Kidney epithelial cell (primary cell): ENCODE measurements around the gene TRPM3. TPM values are rescaled to one million over a fixed set of nuclear protein-coding genes. Genes with fewer than 3 reads are reported as not detected.

Experiments used
- DNase-seq: peaks from one replicate; pipeline ENCODE4 v3.0.0-alpha.2; 2010; ENCODE audit warnings: low read depth
- H3K27me3 ChIP-seq: 2 replicates; pipeline ENCODE4 v1.6.0; 2011; ENCODE audit warnings: low read length; ENCODE audit not compliant: control insufficient read depth, insufficient read depth
- H3K36me3 ChIP-seq: 2 replicates; pipeline ENCODE4 v1.5.1; 2011; ENCODE audit warnings: low read length; ENCODE audit not compliant: control insufficient read depth, insufficient read depth
- H3K4me3 ChIP-seq: 2 replicates; pipeline ENCODE4 v1.5.1; 2011; ENCODE audit warnings: low read depth, mild to moderate bottlenecking, control low read depth, low read length
- CTCF ChIP-seq: IDR thresholded peaks from 2 replicates; pipeline ENCODE4 v1.5.1; 2011; ENCODE audit warnings: mild to moderate bottlenecking, moderate library complexity, low read length, control low read depth, inconsistent platforms; ENCODE audit not compliant: insufficient read depth, poor library complexity, severe bottlenecking
- total RNA-seq: library from RNA; depleted of rRNA; stranded (reverse); fragments of >200 nt; gene quantifications from 2 replicates; pipeline ENCODE4 v1.2.3, GENCODE V29; 2015

TRPM3 gene
- total RNA-seq, 1 donor from 2014 or later, result not detected

- Histone ChIP-seq H3K36me3 (no peaks in the 10 kb centered on the region), H3K27me3 (no peaks in the 10 kb centered on the region), H3K4me3 (no peak overlapping the region)
- DNase-seq, result no peak
- TF ChIP-seq CTCF, result no peak
These were observed 420.3 kb downstream of the TRPM3 start for GRCh38 chr9:70701163-70701562.

GRCh38 chr9:70696694-70697335 lies 424.6 kb downstream of the TRPM3 start:
- Histone ChIP-seq H3K27me3 (no peaks in the 10 kb centered on the region), H3K36me3 (no peaks in the 10 kb centered on the region), H3K4me3 (no peak overlapping the region)
- no peak for TF ChIP-seq CTCF
- DNase-seq, result no peak

GRCh38 chr9:70694758-70695157 lies 426.7 kb downstream of the TRPM3 start:
- H3K4me3 ChIP-seq, result no peak overlapping the region
- no peak for DNase-seq
- TF ChIP-seq CTCF, result no peak

GRCh38 chr9:70693186-70693585 lies 428.2 kb downstream of the TRPM3 start:
- no peak for TF ChIP-seq CTCF
- no peaks in the 10 kb centered on the region for H3K36me3 ChIP-seq
- no peaks in the 10 kb centered on the region for H3K27me3 ChIP-seq
- DNase-seq, result no peak
- no peak overlapping the region for H3K4me3 ChIP-seq

More at GRCh38 chr9:70694758-70695157, 426.7 kb downstream of the TRPM3 start:
- H3K36me3 ChIP-seq, result no peaks in the 10 kb centered on the region
- H3K27me3 ChIP-seq, result no peaks in the 10 kb centered on the region

GRCh38 chr9:70692431-70692830 lies 429.0 kb downstream of the TRPM3 start:
- no peaks in the 10 kb centered on the region for H3K36me3 ChIP-seq
- no peak overlapping the region for H3K4me3 ChIP-seq
- TF ChIP-seq CTCF, result no peak
- DNase-seq, result no peak
- no peaks in the 10 kb centered on the region for H3K27me3 ChIP-seq

- H3K36me3 ChIP-seq, result no peaks in the 10 kb centered on the region
- no peak overlapping the region for H3K4me3 ChIP-seq
- TF ChIP-seq CTCF, result no peak
- DNase-seq, result no peak
- no peaks in the 10 kb centered on the region for H3K27me3 ChIP-seq
These were observed 432.7 kb downstream of the TRPM3 start for GRCh38 chr9:70688704-70689103.
